ENCODE data around the gene JAK2.
"Not testable (repeated sequence)": the region's sequence is repeated elsewhere in the genome, so short reads cannot be mapped to it uniquely, and the experiment has no call there.

JAK2 gene

GRCh38 chr9:4992872-4993271 lies 7.8 kb downstream of the JAK2 start:
- no peak for TF ChIP-seq Cebpa-rat (IDR thresholded peaks at IDR 0.05)

GRCh38 chr9:4994166-4994890 lies 9.3 kb downstream of the JAK2 start:
- no peaks in the 10 kb centered on the region for H3K4me1 ChIP-seq
- peaks cover 23% of the 10 kb centered on the region for H3K36me3 ChIP-seq
- no peaks in the 10 kb centered on the region for H3K27me3 ChIP-seq
- TF ChIP-seq Cebpa-rat (IDR thresholded peaks at IDR 0.05) = no peak
- H3K27ac ChIP-seq = no peak overlapping the region
- H3K9me3 ChIP-seq = peaks cover 21% of the 10 kb centered on the region
- H4K20me1 ChIP-seq = peaks cover 5% of the 10 kb centered on the region; the same call in 1 of the 2 replicates
- H3K4me3 ChIP-seq = no peak overlapping the region
- H3K4me2 ChIP-seq = no peak overlapping the region
- no peak overlapping the region for H3K9ac ChIP-seq

More at GRCh38 chr9:4992872-4993271, 7.8 kb downstream of the JAK2 start:
- Histone ChIP-seq H3K4me2 (no peak overlapping the region), H3K9me3 (peaks cover 20% of the 10 kb centered on the region), H4K20me1 (peaks cover 5% of the 10 kb centered on the region; the same call in 1 of the 2 replicates), H3K4me1 (no peaks in the 10 kb centered on the region), H3K36me3 (peaks cover 23% of the 10 kb centered on the region), H3K9ac (no peak overlapping the region), H3K27me3 (no peaks in the 10 kb centered on the region), H3K4me3 (no peak overlapping the region), H3K27ac (no peak overlapping the region)

DNA sequence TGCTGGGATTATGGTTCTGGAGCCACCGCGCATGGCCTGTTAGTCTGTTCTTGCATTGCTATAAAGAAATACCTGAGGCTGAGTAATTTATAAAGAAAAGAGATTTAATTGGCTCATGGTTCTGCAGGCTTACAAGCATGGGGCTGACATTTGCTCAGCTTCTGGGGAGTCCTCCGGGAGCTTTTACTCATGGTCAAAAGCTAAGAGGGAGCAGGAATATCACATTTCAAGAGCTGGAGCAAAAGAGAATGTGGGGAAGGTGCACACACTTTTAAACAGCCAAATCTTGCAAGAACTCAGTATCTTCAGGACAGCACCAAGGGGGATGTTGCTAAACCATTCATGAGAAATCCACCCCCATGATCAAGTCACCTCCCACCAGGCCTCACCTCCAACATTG lies 12.1 kb downstream of the JAK2 start:
- no peak overlapping the region for H3K4me2 ChIP-seq
- H3K36me3 ChIP-seq = peaks cover 18% of the 10 kb centered on the region
- no peak for TF ChIP-seq Cebpa-rat (IDR thresholded peaks at IDR 0.05)
- H3K27me3 ChIP-seq = no peaks in the 10 kb centered on the region
- H3K9me3 ChIP-seq = peaks cover 21% of the 10 kb centered on the region
- H3K4me1 ChIP-seq = no peaks in the 10 kb centered on the region
- no peak overlapping the region for H3K27ac ChIP-seq
- H3K9ac ChIP-seq = no peak overlapping the region
- H4K20me1 ChIP-seq = peaks cover 5% of the 10 kb centered on the region; the same call in 1 of the 2 replicates
- no peak overlapping the region for H3K4me3 ChIP-seq

DNA sequence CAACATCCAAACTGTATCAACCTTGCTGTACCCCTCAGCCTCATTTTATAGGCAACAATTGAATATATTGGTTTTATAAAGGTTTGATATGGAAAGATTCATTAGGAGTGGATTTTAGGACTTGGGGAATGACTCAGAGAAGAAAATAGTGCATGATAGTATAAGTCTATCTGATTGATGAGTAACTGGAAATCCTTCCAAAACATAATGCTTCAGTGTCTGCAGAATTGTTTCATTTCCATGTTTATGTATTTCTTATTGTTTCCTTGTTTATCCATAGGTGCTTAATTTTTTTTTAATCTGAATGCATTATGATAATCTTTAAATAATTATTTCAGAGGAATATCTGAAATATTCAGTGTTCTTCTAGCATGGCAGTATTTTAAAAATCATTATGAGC lies 12.6 kb downstream of the JAK2 start:
- TF ChIP-seq Cebpa-rat (IDR thresholded peaks at IDR 0.05) = no peak
- H3K4me2 ChIP-seq = no peak overlapping the region
- H4K20me1 ChIP-seq = peaks cover 5% of the 10 kb centered on the region; the same call in 1 of the 2 replicates

DNA sequence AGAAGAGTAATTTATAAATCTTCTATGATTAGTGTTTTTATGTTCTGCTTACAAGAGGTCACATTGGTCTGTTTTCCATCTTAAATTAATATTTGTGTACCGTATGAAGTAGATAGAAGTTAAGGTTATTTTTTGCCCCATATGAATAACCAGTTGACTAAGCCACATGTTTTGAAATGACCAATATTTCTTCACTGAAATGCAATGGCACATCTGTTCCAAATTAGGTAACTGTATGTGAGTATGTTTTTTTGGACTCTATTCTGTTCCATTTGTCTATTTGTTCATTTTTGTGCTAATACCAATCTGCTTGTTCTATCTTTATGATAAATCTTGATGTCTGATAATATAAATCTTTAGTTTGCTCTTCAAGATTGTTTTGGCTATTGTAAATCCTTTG lies 17.7 kb downstream of the JAK2 start:
- no peaks in the 10 kb centered on the region for H3K36me3 ChIP-seq
- no peak overlapping the region for H3K9ac ChIP-seq
- H3K4me1 ChIP-seq = no peaks in the 10 kb centered on the region
- no peaks in the 10 kb centered on the region for H4K20me1 ChIP-seq
- no peaks in the 10 kb centered on the region for H3K27me3 ChIP-seq
- H3K4me2 ChIP-seq = no peak overlapping the region
- no peak for TF ChIP-seq Cebpa-rat (IDR thresholded peaks at IDR 0.05)
- peaks cover 18% of the 10 kb centered on the region for H3K9me3 ChIP-seq
- no peak overlapping the region for H3K27ac ChIP-seq
- H3K4me3 ChIP-seq = no peak overlapping the region

More for the DNA sequence above, 12.6 kb downstream of the JAK2 start:
- no peak overlapping the region for H3K4me3 ChIP-seq
- H3K9me3 ChIP-seq = peaks cover 16% of the 10 kb centered on the region
- H3K9ac ChIP-seq = no peak overlapping the region
- no peaks in the 10 kb centered on the region for H3K4me1 ChIP-seq
- no peak overlapping the region for H3K27ac ChIP-seq
- H3K27me3 ChIP-seq = no peaks in the 10 kb centered on the region
- peaks cover 14% of the 10 kb centered on the region for H3K36me3 ChIP-seq

GRCh38 chr9:5004481-5004880 lies 19.4 kb downstream of the JAK2 start:
- Histone ChIP-seq H3K4me1 (no peaks in the 10 kb centered on the region), H3K27ac (no peak overlapping the region), H3K4me3 (no peak overlapping the region), H3K36me3 (no peaks in the 10 kb centered on the region), H3K4me2 (no peak overlapping the region), H3K9ac (no peak overlapping the region), H3K27me3 (no peaks in the 10 kb centered on the region), H4K20me1 (no peaks in the 10 kb centered on the region), H3K9me3 (peaks cover 16% of the 10 kb centered on the region)
- no peak for TF ChIP-seq Cebpa-rat (IDR thresholded peaks at IDR 0.05)

DNA sequence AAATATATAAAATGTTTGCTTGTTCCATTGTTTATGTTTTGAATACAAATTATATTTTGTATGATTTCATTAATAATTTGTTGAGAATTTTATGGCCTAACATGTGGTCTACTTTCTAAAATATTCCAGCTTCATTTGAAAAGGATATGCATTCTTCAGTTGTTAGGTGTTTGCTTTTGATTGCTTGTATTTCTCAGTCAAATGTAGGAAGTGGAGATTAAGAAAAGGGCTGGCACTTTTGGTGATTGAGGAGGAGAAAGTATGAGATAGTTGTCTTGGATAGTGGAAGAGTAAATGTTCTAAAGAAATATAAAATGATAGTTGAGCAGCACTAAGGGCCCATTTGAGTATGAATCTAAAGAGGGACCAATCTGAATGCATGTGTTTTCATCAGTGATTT lies 23.1 kb downstream of the JAK2 start:
- no peak overlapping the region for H3K27ac ChIP-seq
- H3K36me3 ChIP-seq = no peaks in the 10 kb centered on the region
- H3K9ac ChIP-seq = no peak overlapping the region
- no peak overlapping the region for H3K4me2 ChIP-seq
- H3K4me3 ChIP-seq = no peak overlapping the region
- no peaks in the 10 kb centered on the region for H3K4me1 ChIP-seq
- TF ChIP-seq Cebpa-rat (IDR thresholded peaks at IDR 0.05) = no peak
- H3K9me3 ChIP-seq = peaks cover 13% of the 10 kb centered on the region
- no peaks in the 10 kb centered on the region for H3K27me3 ChIP-seq
- no peaks in the 10 kb centered on the region for H4K20me1 ChIP-seq

DNA sequence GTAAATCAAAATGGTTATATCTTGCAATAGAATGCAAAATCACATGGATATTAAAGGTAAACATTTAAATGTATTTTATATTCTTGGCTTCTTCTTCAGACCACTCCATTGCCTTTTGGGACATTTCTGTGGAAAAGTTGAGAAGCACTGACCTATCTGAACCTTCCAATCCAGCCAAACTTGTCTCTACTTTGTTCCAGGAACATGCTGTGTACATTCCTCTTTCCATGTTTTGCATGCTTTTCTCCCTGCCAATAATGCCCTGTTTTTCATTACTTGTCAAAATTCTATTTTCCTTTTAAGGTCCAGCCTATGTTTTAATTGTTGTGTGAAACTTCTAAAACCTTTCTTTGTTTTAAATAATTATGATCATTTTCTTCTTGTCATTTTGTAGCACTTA lies 28.3 kb downstream of the JAK2 start:
- Histone ChIP-seq H3K4me2 (no peak overlapping the region), H4K20me1 (no peaks in the 10 kb centered on the region), H3K9me3 (peaks cover 6% of the 10 kb centered on the region), H3K36me3 (peaks cover 3% of the 10 kb centered on the region), H3K9ac (no peak overlapping the region), H3K27me3 (no peaks in the 10 kb centered on the region), H3K4me3 (no peak overlapping the region), H3K4me1 (no peaks in the 10 kb centered on the region), H3K27ac (no peak overlapping the region)
- no peak for TF ChIP-seq Cebpa-rat (IDR thresholded peaks at IDR 0.05)

GRCh38 chr9:5015934-5016333 lies 30.9 kb downstream of the JAK2 start:
- Histone ChIP-seq H3K9ac (no peak overlapping the region), H3K4me1 (no peaks in the 10 kb centered on the region), H3K9me3 (peaks cover 27% of the 10 kb centered on the region), H3K4me3 (no peak overlapping the region), H3K4me2 (no peak overlapping the region), H4K20me1 (no peaks in the 10 kb centered on the region), H3K27me3 (no peaks in the 10 kb centered on the region), H3K27ac (no peak overlapping the region), H3K36me3 (peaks cover 19% of the 10 kb centered on the region)
- TF ChIP-seq Cebpa-rat (IDR thresholded peaks at IDR 0.05) = no peak

DNA sequence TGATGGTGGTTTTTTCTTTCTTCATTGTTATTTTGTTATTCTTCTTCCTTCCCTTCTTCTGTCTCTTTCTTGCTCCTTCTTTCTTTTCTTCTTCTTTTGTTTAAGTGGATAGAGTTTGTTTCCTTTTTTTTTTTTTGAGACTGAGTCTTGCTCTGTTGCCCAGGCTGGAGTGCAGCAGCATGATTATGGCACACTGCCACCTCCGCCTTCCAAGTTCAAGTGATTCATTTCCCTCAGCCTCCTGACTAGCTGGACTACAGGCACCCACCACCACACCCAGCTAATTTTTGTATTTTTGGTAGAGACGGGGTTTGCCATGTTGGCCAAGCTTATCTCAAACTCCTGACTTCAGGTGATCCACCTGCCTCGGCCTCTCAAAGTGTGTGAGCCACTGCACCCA lies 40.3 kb downstream of the JAK2 start:
- H3K27ac ChIP-seq = no peak overlapping the region
- H3K4me3 ChIP-seq = no peak overlapping the region
- H3K27me3 ChIP-seq = no peaks in the 10 kb centered on the region
- no peak for TF ChIP-seq Cebpa-rat (IDR thresholded peaks at IDR 0.05)
- H3K9ac ChIP-seq = no peak overlapping the region
- peaks cover 19% of the 10 kb centered on the region for H3K9me3 ChIP-seq
- H3K36me3 ChIP-seq = peaks cover 38% of the 10 kb centered on the region
- H3K4me2 ChIP-seq = no peak overlapping the region
- no peaks in the 10 kb centered on the region for H3K4me1 ChIP-seq
- H4K20me1 ChIP-seq = no peaks in the 10 kb centered on the region

DNA sequence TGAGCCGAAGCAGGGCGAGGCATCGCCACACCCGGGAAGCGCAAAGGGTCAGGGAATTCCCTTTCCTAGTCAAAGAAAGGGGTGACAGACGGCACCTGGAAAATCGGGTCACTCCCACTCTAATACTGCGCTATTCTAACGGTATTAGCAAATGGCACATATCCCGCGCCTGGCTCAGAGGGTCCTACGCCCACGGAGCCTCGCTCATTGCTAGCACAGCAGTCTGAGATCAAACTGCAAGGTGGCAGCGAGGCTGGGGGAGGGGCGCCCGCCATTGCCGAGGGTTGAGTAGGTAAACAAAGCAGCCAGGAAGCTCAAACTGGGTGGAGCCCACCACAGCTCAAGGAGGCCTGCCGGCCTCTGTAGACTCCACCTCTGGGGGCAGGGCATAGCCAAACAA lies 46.9 kb downstream of the JAK2 start:
- not testable (repeated sequence) for H3K4me1 ChIP-seq, H3K4me2 ChIP-seq, H3K27me3 ChIP-seq, H3K4me3 ChIP-seq, H4K20me1 ChIP-seq, H3K27ac ChIP-seq, H3K9ac ChIP-seq
- Histone ChIP-seq H3K36me3 (peaks cover 21% of the 10 kb centered on the region), H3K9me3 (peaks cover 11% of the 10 kb centered on the region)
